Measurements from ENCODE around the gene SH3TC1.

Gene SH3TC1

GRCh38 chr4:8289151-8289750 lies 90.2 kb downstream of the SH3TC1 start:
- no peak for TF ChIP-seq CTCF (IDR thresholded peaks at IDR 0.05; ENCODE audit: control insufficient read depth, extremely low read depth, insufficient read depth)
- no peak overlapping the region for H3K4me3 ChIP-seq (ENCODE audit: low read depth, low read length)

GRCh38 chr4:8289956-8290700 lies 91.0 kb downstream of the SH3TC1 start:
- H3K4me3 ChIP-seq (ENCODE audit: low read depth, low read length) = no peak overlapping the region
- no peak for DNase-seq (ENCODE audit: low read depth)
- no peak for TF ChIP-seq CTCF (IDR thresholded peaks at IDR 0.05; ENCODE audit: control insufficient read depth, extremely low read depth, insufficient read depth)

More at GRCh38 chr4:8289151-8289750, 90.2 kb downstream of the SH3TC1 start:
- DNase-seq (ENCODE audit: low read depth) = no peak

GRCh38 chr4:8290701-8290970 lies 91.5 kb downstream of the SH3TC1 start:
- no peak for TF ChIP-seq CTCF (IDR thresholded peaks at IDR 0.05; ENCODE audit: control insufficient read depth, extremely low read depth, insufficient read depth)
- DNase-seq (ENCODE audit: low read depth) = no peak
- no peak overlapping the region for H3K4me3 ChIP-seq (ENCODE audit: low read depth, low read length)

All from LNCaP clone FGC (cell line).